GM23338 (cell line): ENCODE measurements around the gene MED13L.

Source experiments
- CREB1 ChIP-seq: fragments of 250-450 bp; sonication (Bioruptor Pico); IDR thresholded peaks from 2 replicates; pipeline ENCODE4 v1.5.0; 2020; ENCODE audit warnings: low read depth, mild to moderate bottlenecking, moderate library complexity
- EZH2 ChIP-seq: fragments of 200-600 bp; sonication (generic); IDR thresholded peaks from one replicate; pipeline ENCODE4 v1.8.0; 2017; ENCODE audit warnings: antibody characterized with exemption, mild to moderate bottlenecking, low read depth; ENCODE audit not compliant: unreplicated experiment
- EZH2phosphoT487 ChIP-seq: fragments of 200-600 bp; sonication (generic); IDR thresholded peaks from one replicate; pipeline ENCODE4 v1.8.1; 2018; ENCODE audit warnings: antibody characterized with exemption; ENCODE audit not compliant: unreplicated experiment
- JUNB ChIP-seq: IDR thresholded peaks from one replicate; pipeline ENCODE4 v1.6.1; 2016; ENCODE audit warnings: antibody characterized with exemption; ENCODE audit not compliant: unreplicated experiment
- NANOG ChIP-seq: IDR thresholded peaks from 2 replicates; pipeline ENCODE4 v1.6.1; 2016; ENCODE audit warnings: antibody characterized with exemption, borderline replicate concordance
- POLR2AphosphoS5 ChIP-seq: IDR thresholded peaks from 2 replicates; pipeline ENCODE4 v1.6.1; 2016; ENCODE audit warnings: antibody characterized with exemption, low read depth
- ZNF114 ChIP-seq: fragments of 250-450 bp; sonication (Bioruptor Pico); IDR thresholded peaks from 2 replicates; pipeline ENCODE4 v1.5.0; 2020; ENCODE audit warnings: mild to moderate bottlenecking, moderate library complexity
- TF ChIP-seq, protein P1 (sequence below), 2 experiments: fragments of 200-600 bp in 1 of 2; sonication (generic) in 1 of 2; conservative IDR thresholded peaks; 2 replicates each; pipeline versions ENCODE4 v1.5.1 to v1.6.1; 2016 to 2017; ENCODE audit warnings: antibody characterized with exemption in 2 of 2, low read depth in 2 of 2, mild to moderate bottlenecking in 2 of 2, moderate library complexity in 1 of 2
- TF ChIP-seq, protein P2 (sequence below): IDR thresholded peaks from one replicate; pipeline ENCODE4 v1.6.1; 2018; ENCODE audit warnings: antibody characterized with exemption; ENCODE audit not compliant: unreplicated experiment

DNA sequence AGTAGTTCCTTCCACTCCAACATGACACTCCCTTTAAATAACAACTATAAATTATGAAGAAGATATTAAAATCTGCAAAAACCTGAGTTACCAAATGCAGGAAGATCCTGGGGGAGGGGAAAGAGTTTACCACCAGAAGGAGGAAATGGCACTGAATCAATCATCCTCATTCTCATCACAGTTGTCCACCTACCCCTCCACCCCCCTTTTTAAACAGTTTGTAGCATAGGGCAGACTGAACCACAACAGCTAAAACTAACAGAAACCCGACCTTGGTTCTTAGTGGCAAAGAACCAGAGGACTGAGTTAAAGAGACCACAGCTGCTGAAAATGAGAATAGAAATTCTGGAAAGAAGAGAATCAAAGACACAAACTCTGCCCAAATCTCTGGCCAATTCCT, 189.5 kb downstream of the MED13L start:
- TF ChIP-seq EZH2phosphoT487: no peak
- TF ChIP-seq POLR2AphosphoS5: no peak
- TF ChIP-seq, protein P1, sequence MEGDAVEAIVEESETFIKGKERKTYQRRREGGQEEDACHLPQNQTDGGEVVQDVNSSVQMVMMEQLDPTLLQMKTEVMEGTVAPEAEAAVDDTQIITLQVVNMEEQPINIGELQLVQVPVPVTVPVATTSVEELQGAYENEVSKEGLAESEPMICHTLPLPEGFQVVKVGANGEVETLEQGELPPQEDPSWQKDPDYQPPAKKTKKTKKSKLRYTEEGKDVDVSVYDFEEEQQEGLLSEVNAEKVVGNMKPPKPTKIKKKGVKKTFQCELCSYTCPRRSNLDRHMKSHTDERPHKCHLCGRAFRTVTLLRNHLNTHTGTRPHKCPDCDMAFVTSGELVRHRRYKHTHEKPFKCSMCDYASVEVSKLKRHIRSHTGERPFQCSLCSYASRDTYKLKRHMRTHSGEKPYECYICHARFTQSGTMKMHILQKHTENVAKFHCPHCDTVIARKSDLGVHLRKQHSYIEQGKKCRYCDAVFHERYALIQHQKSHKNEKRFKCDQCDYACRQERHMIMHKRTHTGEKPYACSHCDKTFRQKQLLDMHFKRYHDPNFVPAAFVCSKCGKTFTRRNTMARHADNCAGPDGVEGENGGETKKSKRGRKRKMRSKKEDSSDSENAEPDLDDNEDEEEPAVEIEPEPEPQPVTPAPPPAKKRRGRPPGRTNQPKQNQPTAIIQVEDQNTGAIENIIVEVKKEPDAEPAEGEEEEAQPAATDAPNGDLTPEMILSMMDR (conservative IDR thresholded peaks at IDR 0.05; ENCODE audit: low read depth in 2 of 2): no peak
- no peak for TF ChIP-seq EZH2
- TF ChIP-seq JUNB: no peak
- TF ChIP-seq NANOG: no peak
- TF ChIP-seq, protein P2, sequence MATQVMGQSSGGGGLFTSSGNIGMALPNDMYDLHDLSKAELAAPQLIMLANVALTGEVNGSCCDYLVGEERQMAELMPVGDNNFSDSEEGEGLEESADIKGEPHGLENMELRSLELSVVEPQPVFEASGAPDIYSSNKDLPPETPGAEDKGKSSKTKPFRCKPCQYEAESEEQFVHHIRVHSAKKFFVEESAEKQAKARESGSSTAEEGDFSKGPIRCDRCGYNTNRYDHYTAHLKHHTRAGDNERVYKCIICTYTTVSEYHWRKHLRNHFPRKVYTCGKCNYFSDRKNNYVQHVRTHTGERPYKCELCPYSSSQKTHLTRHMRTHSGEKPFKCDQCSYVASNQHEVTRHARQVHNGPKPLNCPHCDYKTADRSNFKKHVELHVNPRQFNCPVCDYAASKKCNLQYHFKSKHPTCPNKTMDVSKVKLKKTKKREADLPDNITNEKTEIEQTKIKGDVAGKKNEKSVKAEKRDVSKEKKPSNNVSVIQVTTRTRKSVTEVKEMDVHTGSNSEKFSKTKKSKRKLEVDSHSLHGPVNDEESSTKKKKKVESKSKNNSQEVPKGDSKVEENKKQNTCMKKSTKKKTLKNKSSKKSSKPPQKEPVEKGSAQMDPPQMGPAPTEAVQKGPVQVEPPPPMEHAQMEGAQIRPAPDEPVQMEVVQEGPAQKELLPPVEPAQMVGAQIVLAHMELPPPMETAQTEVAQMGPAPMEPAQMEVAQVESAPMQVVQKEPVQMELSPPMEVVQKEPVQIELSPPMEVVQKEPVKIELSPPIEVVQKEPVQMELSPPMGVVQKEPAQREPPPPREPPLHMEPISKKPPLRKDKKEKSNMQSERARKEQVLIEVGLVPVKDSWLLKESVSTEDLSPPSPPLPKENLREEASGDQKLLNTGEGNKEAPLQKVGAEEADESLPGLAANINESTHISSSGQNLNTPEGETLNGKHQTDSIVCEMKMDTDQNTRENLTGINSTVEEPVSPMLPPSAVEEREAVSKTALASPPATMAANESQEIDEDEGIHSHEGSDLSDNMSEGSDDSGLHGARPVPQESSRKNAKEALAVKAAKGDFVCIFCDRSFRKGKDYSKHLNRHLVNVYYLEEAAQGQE: no peak
- TF ChIP-seq CREB1: no peak
- TF ChIP-seq ZNF114 (CRISPR knock-in tag): no peak
